GM13976 (cell line): ENCODE measurements around the gene DYNLRB2.

Experiments
- DNase-seq: peaks from one replicate; pipeline ENCODE4 v3.0.0; 2012; ENCODE audit warnings: low spot score
- in situ Hi-C: fragments of 300-500 bp; cut with MboI; formaldehyde crosslinking; loops from one replicate; pipeline ENCODE4 v1.12.0; 2022; ENCODE audit warnings: low sequenced_read_pairs, mixed read lengths, inconsistent platforms; ENCODE audit not compliant: unreplicated experiment
- TF ChIP-seq, protein P1 (sequence below): IDR thresholded peaks from 2 replicates; pipeline ENCODE4 v1.5.1; 2012; ENCODE audit warnings: borderline replicate concordance, mild to moderate bottlenecking; ENCODE audit not compliant: insufficient read depth; ENCODE audit errors: extremely low read depth, missing control alignments, control extremely low read depth

Gene DYNLRB2

DNA sequence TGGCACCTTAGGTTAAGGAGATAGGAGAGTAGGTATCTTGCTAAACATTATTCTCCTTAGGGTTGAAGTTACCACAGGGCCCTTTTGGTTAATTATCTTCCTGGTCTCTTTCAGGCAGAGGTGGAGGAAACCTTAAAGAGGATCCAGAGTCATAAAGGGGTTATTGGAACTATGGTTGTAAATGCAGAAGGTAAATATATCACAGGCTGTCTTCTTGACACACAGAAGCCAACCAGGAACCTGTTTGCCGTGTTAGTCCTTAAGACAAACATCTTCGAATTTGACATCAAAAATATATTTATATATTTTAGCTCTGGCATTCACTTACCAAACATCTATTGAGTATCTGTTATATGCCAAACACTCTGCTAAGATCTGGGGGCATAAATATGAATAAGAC, 2.4 kb downstream of the DYNLRB2 start:
- DNase-seq, result no peak
- TF ChIP-seq, protein P1, sequence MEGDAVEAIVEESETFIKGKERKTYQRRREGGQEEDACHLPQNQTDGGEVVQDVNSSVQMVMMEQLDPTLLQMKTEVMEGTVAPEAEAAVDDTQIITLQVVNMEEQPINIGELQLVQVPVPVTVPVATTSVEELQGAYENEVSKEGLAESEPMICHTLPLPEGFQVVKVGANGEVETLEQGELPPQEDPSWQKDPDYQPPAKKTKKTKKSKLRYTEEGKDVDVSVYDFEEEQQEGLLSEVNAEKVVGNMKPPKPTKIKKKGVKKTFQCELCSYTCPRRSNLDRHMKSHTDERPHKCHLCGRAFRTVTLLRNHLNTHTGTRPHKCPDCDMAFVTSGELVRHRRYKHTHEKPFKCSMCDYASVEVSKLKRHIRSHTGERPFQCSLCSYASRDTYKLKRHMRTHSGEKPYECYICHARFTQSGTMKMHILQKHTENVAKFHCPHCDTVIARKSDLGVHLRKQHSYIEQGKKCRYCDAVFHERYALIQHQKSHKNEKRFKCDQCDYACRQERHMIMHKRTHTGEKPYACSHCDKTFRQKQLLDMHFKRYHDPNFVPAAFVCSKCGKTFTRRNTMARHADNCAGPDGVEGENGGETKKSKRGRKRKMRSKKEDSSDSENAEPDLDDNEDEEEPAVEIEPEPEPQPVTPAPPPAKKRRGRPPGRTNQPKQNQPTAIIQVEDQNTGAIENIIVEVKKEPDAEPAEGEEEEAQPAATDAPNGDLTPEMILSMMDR, result no peak
- in situ Hi-C loops, result loop anchor here (10.0 kb wide), 1 partner anchor 262 kb away; the partner anchor contains the start of gene CDYL2

DNA sequence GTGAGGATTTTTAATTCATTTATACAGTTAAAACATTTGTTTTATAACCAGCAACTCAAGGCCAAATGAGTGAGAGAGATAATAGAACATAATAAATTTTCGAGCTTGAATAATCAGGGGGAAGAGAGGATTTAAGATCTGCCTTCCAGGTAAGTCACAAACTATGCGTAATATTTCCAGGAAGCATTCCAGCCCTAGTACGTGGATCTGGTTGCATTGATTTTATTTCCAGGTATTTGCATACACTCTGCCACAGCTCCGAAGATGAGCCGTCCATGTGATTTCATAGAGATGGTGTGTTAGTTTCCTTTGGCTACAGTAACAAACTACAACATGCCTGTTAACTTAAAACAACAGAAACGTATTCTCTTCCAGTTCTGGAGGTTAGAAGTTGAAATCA, 3.5 kb downstream of the DYNLRB2 start:
- DNase-seq, result no peak
- TF ChIP-seq, protein P1, result no peak
- in situ Hi-C loops, result loop anchor here (10.0 kb wide), 1 partner anchor 260 kb away; the partner anchor contains the start of gene CDYL2

DNA sequence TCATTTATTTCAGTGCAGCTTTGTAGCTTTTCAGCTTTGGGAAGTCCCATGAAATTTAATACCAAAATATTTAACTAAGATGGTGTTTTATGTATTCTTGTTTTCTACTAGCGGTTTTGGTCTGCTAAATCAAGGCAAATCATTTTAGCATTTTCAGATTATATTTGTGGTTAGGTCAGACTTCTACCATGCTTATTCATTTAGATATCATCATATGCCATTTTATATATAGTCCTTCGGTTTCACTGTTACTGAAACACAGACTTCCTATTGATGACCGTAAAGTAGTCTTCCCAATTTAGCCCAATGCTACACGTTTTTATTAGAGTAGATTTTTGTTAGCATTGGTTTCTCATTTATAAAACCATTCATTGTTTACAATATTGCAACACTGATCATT, 5.5 kb downstream of the DYNLRB2 start:
- no peak for DNase-seq
- TF ChIP-seq, protein P1, result no peak
- in situ Hi-C loops, result loop anchor here (10.0 kb wide), 1 partner anchor 259 kb away; the partner anchor contains the start of gene CDYL2

DNA sequence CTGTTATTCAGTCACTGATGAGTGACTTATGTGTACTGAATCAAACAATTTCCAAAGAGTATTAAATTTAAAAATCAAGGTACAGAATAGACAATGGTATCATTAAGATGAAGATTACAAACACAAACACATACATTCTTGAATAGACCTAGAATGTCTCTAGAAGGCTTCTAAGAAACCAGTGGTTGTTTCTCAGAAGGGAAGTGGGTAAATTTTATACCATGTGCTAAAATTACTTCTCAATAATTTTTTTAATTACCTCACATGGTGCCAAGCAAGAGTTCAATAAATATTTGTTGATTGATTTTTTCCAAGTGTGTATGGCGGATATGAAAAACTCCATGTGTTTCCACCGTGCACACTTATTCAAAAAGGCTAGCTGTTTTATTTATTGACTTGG, 6.4 kb downstream of the DYNLRB2 start:
- TF ChIP-seq, protein P1, result no peak
- in situ Hi-C loops, result loop anchor here (10.0 kb wide), 1 partner anchor 258 kb away; the partner anchor contains the start of gene CDYL2
- DNase-seq, result no peak

DNA sequence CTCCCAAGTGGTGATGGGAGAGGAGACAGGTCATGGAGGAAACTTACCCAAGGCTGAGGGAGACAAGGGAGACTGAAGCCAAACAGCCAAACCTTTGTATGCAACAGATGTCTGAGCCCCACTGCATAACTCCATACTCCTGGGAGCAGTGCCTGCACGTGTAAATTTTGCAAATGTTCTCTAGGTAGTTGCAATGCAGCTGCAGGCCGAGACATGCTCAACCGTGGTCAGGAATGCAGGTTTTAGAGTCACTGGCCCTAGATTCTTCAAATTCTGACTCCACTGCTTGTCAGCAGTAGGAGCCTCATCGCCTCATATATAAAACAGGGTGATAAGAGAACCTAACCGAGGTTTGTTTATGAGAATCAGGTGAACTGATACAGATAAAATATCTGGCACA, 11.5 kb downstream of the DYNLRB2 start:
- in situ Hi-C loops, result no loop called here
- no peak for DNase-seq
- TF ChIP-seq, protein P1, result no peak

DNA sequence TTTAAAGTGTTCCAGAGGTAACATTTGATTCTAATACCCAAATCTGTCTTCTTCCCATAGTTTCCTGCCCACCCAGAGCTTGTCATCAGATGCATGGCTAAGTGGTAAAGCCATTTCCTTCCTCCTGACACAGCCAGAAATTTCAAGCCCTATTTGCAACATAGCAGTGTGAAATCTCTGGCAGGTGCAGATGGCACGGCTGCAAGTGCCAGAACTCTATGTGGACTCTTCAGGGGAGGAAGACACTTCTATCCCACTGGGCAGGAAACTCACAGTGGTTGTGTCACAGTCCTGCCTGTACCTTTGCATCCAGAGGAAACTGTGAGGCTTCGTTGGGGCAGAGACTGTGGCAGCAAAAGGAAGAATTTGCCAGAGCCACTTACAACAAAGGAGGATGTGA, 13.2 kb downstream of the DYNLRB2 start:
- DNase-seq, result no peak
- in situ Hi-C loops, result no loop called here
- TF ChIP-seq, protein P1, result no peak
